NCI-H748 (cell line): Measurements from ENCODE around the gene ASTN1.

Experiments
- DNase-seq: peaks from one replicate; lab custom pipeline; 2025; ENCODE audit not compliant: unreplicated experiment; lab: John Stamatoyannopoulos, UW

The ASTN1 gene

DNA sequence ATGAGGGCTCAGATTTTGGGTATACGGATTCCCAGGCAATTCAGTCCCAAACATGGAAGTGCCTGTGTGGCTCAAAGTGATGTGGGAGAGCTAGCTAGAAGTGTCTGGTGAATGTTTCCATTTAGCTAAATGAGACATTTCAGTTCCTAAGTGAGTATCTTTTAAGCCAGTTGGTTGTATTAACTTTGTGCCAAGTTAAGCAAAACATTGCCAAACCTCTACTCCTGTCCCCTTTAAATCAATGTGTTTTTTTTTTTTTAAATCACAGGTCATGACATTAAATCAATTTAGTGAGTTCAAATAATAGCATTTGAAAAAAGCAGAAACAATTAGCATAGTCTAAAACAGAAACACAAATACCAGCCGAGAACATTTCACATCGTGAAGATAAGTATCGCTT, 230.1 kb downstream of the ASTN1 start:
- no peak for DNase-seq

GRCh38 chr1:176932114-176933104, 232.1 kb downstream of the ASTN1 start:
- no peak for DNase-seq

DNA sequence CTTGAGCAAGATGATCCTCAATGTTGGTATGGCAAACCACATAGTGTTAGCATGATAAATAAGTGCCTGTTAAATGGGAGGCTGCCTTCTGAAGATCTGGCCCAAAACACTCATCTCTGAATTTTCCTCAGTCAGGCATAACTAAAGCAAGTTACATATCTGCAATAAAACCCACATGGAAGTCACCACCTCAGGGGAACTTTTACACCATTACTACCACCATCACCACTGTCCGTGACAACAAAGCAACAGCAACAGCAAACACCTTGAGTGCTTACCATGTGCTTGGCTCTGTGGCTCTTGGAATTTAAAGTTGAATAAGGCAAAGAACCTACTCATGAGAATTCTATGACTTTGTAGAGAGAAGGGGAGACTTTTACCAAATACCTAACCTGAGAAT, 233.0 kb downstream of the ASTN1 start:
- DNase-seq = no peak

GRCh38 chr1:176926330-176927086, 238.0 kb downstream of the ASTN1 start:
- DNase-seq = no peak

DNA sequence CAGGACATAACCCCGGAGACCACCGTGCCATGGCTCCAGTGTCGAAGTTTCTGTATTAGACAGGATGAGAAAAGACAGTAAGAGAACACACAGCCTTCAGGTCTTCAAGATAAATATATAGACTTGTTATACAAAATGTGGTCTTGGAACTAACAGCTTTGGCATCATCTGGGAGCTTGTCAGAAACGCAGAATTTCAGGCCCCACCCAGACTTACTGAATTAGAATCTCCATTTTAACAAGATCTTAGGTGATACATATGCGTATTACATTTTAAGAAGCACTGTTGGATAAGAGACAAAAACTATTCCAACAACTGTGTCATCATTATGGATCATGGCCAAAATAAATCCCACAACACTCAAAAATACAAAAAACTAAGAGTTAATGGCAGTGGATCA, 239.3 kb downstream of the ASTN1 start:
- no peak for DNase-seq

- DNase-seq = no peak
These were observed 241.2 kb downstream of the ASTN1 start for GRCh38 chr1:176923283-176923682.

GRCh38 chr1:176919386-176920378, 244.8 kb downstream of the ASTN1 start:
- DNase-seq = no peak

DNA sequence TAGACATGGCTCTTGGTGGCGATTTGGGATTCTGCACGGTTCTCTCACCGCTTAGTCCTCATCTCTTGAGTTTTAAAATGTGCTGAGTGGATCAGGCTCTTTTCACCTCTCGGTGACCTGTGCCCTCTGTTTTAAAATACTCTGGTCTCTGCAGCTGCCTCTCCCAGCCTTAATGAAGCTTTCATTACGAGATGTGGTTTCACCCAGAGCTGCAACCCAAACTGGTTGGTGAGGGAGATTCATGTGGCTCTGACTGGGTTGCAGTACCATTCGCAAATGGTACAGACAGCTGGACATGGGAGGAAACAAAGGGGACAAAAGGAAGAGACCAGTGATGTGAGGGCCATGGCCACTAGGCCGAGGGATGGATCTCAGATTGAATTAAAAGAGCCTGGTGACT, 258.9 kb downstream of the ASTN1 start:
- no peak for DNase-seq

DNA sequence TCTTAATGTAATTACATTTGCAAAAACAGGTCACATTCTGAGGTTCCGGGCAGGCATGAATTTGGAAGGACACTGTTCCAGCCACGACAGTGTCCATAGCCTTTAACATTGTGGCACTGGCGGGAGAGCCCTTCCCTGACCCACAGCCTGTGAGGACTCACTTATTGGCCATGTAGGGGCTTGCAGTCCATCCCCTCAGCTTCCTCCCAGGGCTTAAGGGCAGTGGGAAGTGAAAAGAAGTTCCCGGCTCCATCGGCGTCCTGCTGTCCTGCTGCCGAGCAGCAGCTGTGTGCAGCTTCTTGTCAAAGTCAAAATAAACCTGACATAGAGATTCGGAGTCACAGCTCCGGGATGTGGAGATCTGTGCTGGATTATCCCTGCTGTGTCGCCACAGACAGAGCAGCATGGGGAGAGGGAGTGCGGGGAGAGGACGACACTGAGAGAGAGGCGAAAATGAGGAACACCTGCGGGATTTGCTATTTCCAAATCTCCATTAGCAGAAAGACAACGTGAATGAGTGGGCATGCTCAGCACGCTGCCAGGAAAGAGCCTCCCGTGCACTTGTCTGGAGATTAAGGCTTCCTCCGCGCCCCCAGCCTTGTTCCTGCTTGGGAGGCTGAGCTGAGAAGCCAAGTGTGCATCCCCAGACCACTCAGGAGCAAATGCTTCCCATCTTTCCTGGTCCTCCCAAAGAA, 260.3 kb downstream of the ASTN1 start:
- DNase-seq = no peak

- no peak for DNase-seq
These were observed 261.0 kb downstream of the ASTN1 start for GRCh38 chr1:176903474-176903873.

- DNase-seq = no peak
These were observed 265.2 kb downstream of the ASTN1 start for GRCh38 chr1:176899321-176899720.

GRCh38 chr1:176897350-176898236, 266.9 kb downstream of the ASTN1 start:
- DNase-seq = peak; percentile 71

- DNase-seq = peak; percentile 60
These were observed 268.3 kb downstream of the ASTN1 start for GRCh38 chr1:176896216-176896615.

GRCh38 chr1:176894450-176894849, 270.1 kb downstream of the ASTN1 start:
- no peak for DNase-seq

- DNase-seq = peak; percentile 60
These were observed 270.7 kb downstream of the ASTN1 start for GRCh38 chr1:176893625-176894352.

- no peak for DNase-seq
These were observed 276.0 kb downstream of the ASTN1 start for GRCh38 chr1:176888471-176889032.

DNA sequence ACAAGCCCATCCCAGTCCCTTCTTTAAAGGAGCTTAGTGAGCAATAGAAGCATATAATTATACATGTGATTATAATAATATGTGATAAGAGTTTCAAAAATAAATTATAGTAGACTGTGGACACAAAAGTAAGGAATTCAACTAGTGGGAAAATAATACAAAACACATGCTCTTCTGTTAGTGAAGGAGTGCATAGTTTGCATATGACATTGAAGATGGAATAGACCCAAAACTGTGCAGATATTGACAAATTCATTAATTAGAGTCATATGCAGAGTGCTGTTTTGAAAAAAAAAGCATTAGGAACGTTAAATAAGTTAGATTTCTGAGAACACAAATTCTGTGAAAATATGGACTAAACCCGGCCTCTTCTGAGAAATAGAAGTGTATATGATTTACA, 278.8 kb downstream of the ASTN1 start:
- DNase-seq = no peak

GRCh38 chr1:176885341-176885740, 279.2 kb downstream of the ASTN1 start:
- DNase-seq = no peak
